ENCODE results near the gene PSD. TPM values are rescaled to one million over a fixed set of nuclear protein-coding genes. Genes with fewer than 3 reads are reported as not detected.

The PSD gene
- total and polyA plus RNA-seq, 10 of the 15 experiments (the other 5 are each of a cell fraction or from before 2014, with no cell fraction given) = 0.11 to 2.0 (median 0.49) TPM; not detected in 2

- DNase-seq (ENCODE audit: low read depth, low spot score) = no peak
- H3K27ac ChIP-seq (ENCODE audit: control insufficient read depth, insufficient read depth) = peak overlapping the region; percentile 58
- intact Hi-C loops (cut with micrococcal nuclease; ENCODE audit: unreplicated experiment) = no loop called here
- TF ChIP-seq IRF3 (IDR thresholded peaks at IDR 0.05) (no peak), ZZZ3 (IDR thresholded peaks at IDR 0.05; ENCODE audit: control insufficient read depth, insufficient read length, low read depth) (no peak), CREM (IDR thresholded peaks at IDR 0.05; ENCODE audit: low read depth) (peak; percentile 24; the same call in 1 of the 2 replicates), PML (IDR thresholded peaks at IDR 0.05; ENCODE audit: low read length) (no peak), GATAD2B (conservative IDR thresholded peaks at IDR 0.05; ENCODE audit: low read depth) (no peak), KAT2A (conservative IDR thresholded peaks at IDR 0.05; ENCODE audit: control insufficient read depth, low read depth, low read length) (no peak), CBFB (IDR thresholded peaks at IDR 0.05; ENCODE audit: low read depth) (0 out of 2 replicates have a peak, but pooled peaks have one; percentile 18), NBN (IDR thresholded peaks at IDR 0.05) (no peak), MEF2A (IDR thresholded peaks at IDR 0.05; ENCODE audit: insufficient read depth, low read depth, low read length) (no peak), POLR2AphosphoS5 (IDR thresholded peaks at IDR 0.05; ENCODE audit: low read length) (peak; percentile 62; the same call in 1 of the 2 replicates), PBX3 (IDR thresholded peaks at IDR 0.05; ENCODE audit: insufficient replicate concordance, low read depth, low read length) (no peak), SMARCA5 (IDR thresholded peaks at IDR 0.05) (no peak), ZBTB4 (CRISPR knock-in tag; IDR thresholded peaks at IDR 0.05) (no peak), EGR1 (IDR thresholded peaks at IDR 0.05; ENCODE audit: borderline replicate concordance in 1 of 2, low read depth in 2 of 2, low read length in 2 of 2) (peak in 1 of 2 experiments; percentile 87; a peak in 2 of 3 replicates), RUNX3 (IDR thresholded peaks at IDR 0.05; ENCODE audit: low read length) (peak; percentile 59), NKRF (conservative IDR thresholded peaks at IDR 0.05) (no peak)
Observed at GRCh38 chr10:102435529-102436233, 17.1 kb upstream of the PSD start.

More at GRCh38 chr10:102435529-102436233, 17.1 kb upstream of the PSD start:
- in situ Hi-C loops (cut with MboI) = no loop called here
- peak overlapping the region; percentile 97 for H3K4me2 ChIP-seq (ENCODE audit: control insufficient read depth, insufficient read depth)
- ChIA-PET CTCF (interaction anchor here (0.7 to 2.6 kb wide), 11 partner anchors 13 to 209 kb away, joined by 3 to 8 read pairs (median 3); partner anchors contain the start of gene C10orf95), SMC1A (ENCODE audit: uncharacterized antibody, unreplicated experiment) (interaction anchor here (0.8 to 5.5 kb wide), 7 partner anchors 11 to 63 kb away, joined by 3 to 42 read pairs (median 5); partner anchors contain the start of genes C10orf95 and FBXL15), POLR2A (interaction anchor here (0.5 to 5.5 kb wide), 8 partner anchors 13 to 156 kb away, joined by 3 to 42 read pairs (median 10); partner anchors contain the start of genes C10orf95, FBXL15 and NFKB2), RAD21 (ENCODE audit: unreplicated experiment) (interaction anchor here (0.6 to 3.0 kb wide), 5 partner anchors 15 to 308 kb away, joined by 4 to 16 read pairs (median 6); partner anchors contain the start of genes C10orf95 and FBXL15)
- peak overlapping the region; percentile 70 for H3K9ac ChIP-seq (ENCODE audit: control insufficient read depth, insufficient read depth, low read length)
- peak; percentile 41 for FAIRE-seq
- H3K27me3 ChIP-seq (replicated peaks in 1 of 2; ENCODE audit: control insufficient read depth in 2 of 2, insufficient read depth in 2 of 2, low read length in 1 of 2) = no peaks in the 10 kb centered on the region
- no peaks in the 10 kb centered on the region for H3K9me3 ChIP-seq (replicated peaks; ENCODE audit: control insufficient read depth, insufficient read depth, low read length)
- peak overlapping the region; percentile 74; the same call in 1 of the 2 replicates for H3K4me3 ChIP-seq
- peak overlapping the region; percentile 85 for H2AFZ ChIP-seq (ENCODE audit: control insufficient read depth, low read depth, low read length)
- H3K4me1 ChIP-seq (ENCODE audit: control insufficient read depth, insufficient read depth, low read length) = peaks cover 22% of the 10 kb centered on the region
- H4K20me1 ChIP-seq (ENCODE audit: control insufficient read depth, insufficient read depth) = no peaks in the 10 kb centered on the region
- ATAC-seq = peak; percentile 8
- H3K79me2 ChIP-seq (ENCODE audit: control insufficient read depth, insufficient read depth, low read length) = peaks cover 11% of the 10 kb centered on the region
- WGBS (ENCODE audit: insufficient coverage, insufficient replicate concordance, low lambda C conversion rate, missing lambda C conversion rate) = 1% methylated on average over 14 of the region's 14 CpGs
- no TSS peak for BruUV-seq (replicated peaks)
- no peaks in the 10 kb centered on the region for H3K36me3 ChIP-seq (ENCODE audit: control insufficient read depth in 2 of 2, insufficient read depth in 2 of 2, low read length in 1 of 2)

All from GM12878 (cell line).